Activated CD8-positive, alpha-beta memory T cell treated with anti-CD3 and anti-CD28 coated beads, Interleukin-2, amount 50 U/mL, for 48 hours (primary cell): Measurements from ENCODE around the gene WFIKKN1.

Source experiments
- DNase-seq: peaks from one replicate; pipeline ENCODE4 v3.0.0-alpha.2; 2020

The WFIKKN1 gene

DNA sequence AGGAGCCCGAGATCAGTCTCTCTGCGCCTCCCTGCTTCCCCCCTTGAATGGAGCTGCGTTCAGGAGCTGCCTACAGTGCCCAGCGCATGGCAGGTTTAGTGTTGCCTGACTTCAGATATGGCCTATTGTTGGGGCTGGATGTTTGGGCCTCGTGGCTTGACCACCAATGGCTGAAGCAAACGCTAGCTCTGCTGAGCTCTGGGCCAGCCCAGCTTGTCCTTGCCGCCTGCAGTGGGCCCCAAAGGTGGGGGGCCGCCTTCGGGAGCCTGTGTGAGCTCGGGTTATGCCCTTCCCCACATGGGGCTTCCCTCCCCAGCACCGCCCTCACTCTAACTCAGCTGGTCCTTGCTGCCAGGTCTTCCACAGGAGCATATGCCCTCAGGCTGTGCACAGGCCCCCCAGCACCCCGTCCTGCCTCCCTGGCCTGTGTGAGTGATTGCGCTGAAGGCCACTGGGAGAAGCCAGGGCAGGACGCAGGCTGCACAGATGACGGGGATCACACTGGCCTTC is 7.3 kb downstream of the WFIKKN1 start:
- DNase-seq: no peak

DNA sequence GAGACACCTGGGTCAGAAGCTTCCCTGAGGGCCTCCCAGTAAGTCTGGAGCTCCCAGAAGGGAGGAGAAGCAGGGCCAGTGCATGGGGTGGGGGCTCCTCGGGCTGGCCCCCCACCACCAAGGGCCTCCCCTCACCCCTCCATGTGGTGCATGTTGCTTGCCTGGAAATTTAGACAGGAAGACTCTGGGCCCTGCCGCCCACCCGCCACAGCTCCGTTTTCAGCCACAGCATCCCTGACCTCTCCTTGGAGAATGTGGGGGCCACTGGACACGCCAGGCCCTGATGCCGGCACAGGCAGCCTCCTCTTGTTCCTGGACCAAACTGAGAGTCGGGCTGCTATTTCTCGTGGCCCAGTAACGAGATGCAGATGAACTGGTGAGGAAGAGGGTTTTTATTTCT is 8.1 kb downstream of the WFIKKN1 start:
- no peak for DNase-seq

DNA sequence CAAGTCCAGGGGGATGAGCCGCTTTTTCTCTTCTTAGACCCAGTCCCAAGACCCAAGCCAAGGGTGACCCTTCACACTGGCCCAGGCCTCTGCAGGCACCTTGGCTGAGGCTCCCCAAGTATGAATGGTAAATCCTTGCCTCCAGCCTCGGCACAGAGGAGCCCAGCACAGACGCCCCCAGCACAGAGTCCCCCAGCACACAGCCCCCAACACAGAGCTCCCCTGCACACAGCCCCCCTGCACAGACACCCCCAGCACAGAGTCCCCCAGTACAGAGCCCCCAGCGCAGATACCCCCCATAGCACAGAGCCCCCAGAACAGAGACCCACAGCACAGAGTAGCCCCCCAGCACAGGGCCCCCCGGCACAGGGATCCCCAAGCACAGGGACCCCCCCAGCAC is 9.8 kb downstream of the WFIKKN1 start:
- DNase-seq: no peak

DNA sequence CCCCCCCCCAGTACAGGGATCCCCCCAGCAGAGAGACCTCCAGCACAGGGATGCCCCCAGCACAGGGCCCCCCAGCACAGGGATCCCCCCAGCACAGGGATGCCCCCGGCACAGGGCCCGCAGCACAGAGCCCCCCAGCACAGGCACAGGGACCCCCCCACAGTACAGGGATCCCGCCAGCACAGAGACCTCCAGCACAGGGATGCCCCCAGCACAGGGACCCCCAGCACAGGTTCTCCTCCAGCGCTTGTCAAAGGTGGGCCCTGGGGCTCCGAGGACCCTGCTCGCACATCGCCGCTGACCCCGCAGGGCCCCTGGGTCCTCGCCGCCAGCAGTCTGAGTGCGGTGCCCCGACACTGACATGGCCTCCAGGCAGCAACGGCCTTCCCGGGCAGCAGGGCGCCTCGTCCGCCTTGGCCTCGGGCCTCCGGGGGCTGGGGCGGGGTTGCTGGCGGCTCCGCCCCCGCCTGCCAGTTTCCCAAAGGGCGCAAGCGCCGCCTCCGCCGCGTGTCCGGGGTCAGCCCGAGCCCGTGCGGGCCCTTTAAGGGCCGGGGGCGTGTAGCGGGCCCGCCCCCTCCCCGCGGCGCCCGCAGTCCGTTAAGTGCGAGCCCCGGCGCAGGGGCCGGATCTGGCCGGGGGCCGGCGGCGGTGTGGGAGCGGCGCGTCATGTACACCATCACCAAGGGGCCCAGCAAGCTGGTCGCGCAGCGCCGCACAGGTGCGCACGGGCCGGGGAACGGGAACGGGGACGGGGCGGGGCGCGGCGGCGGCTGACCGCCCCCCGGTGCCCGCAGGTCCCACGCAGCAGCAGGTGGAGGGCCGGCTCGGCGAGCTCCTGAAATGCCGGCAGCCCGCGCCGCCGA is 10.8 kb downstream of the WFIKKN1 start, which contains the start of gene MCRIP2:
MCRIP2 (plus strand) TSS at position 503 of the 863 bp plus-strand sequence; CDS start at position 667, 164 bp downstream.
- peak; percentile 88 for DNase-seq

DNA sequence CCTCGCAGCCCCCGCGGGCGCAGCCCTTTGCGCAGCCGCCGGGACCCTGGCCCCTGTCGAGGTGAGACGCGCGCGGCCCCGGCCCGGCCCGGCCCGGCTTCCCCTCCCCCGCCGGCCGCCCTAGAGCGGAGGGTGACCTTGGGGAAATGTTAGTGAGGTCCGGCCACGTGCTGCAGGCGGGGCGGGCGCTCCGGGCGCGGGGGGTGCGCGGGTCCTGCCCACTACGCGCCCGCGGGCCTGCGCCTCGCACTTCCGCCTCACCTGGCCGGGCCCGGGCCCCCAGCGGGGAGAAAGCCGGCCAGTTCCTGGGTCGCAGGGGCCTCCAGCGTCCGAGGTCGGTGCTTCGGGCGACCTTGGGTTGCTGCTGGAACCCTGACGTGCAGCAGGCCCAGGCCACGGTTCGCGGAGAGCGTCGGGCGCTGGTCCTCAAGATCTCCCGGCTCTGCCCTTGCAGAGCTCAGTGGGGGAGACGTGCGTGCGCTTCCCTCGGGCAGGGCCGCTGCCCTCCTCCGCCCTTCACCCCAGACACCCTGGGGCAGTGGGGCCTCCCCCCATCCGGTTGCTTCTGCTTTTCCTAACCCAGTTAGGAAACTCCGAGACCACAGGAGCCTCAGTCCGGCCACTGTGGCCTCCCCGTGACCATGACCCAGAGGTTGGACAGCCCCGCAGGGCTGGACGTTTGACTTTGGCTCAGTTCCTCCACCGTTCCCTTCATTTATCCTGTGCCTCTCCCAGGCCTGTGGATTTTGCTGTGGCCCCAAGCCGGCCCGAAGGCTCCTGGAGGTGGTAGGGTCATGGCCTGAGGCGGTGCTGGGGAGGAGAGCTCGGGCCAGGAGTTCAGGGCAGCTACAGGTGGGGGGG is 11.6 kb downstream of the WFIKKN1 start:
- peak; percentile 71 for DNase-seq

DNA sequence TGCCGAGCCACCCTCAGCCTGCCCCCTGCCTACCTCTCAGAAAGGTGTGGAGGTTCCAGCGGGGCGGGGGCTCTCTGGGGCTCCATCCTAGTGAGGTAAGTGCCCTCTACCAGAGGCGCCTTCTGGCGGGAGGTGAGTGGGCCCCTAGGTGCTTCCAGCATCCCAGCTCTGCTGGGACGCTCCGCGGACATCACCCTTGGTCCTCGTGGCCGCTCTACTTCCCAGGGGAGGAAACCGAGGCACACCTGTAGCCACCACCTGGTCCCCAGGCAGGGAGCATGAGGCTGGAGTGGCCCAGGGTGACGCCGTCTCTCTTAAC is 12.2 kb downstream of the WFIKKN1 start:
- no peak for DNase-seq

DNA sequence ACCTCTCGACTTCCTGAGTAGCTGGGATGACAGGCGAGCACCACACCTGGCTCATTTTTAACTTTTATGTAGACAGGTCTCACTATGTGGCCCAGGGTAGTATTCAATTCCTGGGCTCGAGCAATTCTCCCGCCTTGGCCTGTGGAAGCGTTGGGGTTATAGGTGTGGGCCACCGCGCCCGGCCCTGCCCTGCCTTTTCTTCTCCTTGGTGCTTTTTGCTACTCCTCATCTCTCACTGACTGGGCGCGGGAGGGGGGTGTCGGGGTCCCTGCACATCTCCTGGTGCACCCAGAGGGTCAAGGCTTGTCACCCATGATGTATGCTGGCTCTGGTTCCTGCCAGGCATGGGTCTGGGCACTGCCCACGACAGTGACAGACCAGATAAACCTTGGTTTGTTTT is 13.8 kb downstream of the WFIKKN1 start:
- DNase-seq: no peak

DNA sequence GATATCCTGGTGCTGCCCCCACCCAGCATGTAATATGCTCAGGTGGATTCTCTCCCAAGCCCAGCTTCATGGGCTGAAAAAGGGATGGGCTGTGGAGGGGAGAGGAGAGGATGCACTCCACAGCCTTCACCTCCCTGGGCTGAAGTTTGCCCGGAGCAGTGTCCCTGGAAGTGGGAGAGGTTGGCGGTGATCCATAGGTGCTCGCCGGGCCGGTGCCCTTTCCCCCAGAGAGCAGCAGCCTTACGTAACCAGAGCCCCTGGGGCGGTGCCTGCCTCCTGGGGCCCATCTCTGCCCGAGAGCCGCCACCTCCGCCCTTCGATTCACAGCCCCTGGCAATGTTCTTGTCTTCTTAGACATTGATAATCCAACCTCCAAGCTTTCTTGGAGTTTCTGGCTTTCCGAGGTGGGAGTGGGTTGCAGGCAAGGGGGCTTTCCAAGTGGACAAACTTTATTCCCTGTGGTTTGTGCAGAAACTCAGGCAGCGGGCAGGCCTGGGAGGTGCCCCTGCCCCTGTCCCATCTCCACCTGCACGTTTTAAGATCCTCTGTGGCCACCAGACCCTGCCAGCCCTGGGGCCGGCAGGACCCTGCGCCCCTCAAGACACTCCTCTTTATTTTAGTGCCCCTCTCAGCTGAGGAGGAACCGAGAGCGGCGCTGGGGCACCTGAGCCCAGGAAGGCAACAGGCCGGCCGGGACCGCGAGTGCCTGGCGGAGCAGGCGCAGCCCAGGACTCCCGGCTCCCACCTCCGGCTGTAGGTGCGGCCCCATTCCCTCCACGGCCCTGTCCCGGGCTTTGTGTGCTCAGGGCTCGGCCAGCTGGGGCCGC is 15.3 kb downstream of the WFIKKN1 start:
- no peak for DNase-seq

DNA sequence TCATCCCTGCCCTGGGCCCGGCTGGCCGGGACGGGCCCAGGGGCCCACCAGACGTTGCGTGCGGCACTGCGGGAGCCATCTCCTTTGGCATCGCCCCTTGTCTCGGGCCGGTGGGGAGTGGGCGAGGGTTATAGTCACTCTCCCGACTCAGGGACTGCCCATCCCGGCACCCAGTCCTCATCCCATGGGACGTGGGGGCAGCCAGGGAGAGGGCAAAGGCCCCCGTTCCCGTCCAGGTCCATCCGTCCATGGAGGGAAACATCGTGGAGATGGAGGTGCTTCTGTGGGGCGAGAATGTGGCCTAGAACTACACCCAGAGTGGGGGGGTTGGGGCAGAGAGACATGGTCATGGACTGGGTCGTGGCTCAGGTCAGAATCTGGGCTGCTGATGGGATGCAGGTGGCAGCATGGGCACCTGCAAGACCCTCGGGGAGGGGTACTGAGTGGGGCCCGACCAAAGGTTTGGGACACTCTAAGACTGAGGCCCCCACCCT is 15.9 kb downstream of the WFIKKN1 start:
- DNase-seq: peak; percentile 53

DNA sequence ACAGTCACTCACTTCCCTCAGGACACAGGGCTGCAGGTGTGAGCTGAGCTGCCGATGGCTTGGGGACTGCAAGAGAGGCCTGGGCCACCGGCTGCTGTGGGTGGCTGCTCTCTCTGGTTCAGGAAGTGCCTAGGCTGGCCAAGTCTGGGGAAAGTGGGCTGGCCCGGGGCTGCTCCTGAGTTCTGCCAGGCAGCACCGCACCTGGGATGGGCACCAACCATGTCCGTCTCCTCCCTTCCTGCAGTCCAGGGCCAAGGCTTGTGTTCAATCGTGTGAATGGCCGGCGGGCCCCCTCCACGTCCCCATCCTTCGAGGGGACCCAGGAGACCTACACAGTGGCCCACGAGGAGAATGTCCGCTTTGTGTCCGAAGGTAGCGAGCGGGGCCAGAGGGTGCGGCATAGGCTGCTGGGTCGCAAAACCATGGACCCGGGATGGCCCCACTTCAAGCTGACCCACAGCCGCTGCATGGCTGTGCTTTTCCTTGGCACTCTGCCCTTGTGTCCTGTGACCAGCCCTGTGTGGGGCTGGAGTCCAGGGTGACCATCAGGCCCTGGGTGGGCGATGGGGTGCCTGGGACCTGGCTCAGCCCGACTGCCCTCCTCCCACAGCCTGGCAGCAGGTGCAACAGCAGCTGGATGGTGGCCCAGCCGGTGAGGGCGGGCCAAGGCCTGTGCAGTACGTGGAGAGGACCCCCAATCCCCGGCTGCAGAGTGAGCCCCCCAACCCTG is 16.6 kb downstream of the WFIKKN1 start:
- DNase-seq: no peak

DNA sequence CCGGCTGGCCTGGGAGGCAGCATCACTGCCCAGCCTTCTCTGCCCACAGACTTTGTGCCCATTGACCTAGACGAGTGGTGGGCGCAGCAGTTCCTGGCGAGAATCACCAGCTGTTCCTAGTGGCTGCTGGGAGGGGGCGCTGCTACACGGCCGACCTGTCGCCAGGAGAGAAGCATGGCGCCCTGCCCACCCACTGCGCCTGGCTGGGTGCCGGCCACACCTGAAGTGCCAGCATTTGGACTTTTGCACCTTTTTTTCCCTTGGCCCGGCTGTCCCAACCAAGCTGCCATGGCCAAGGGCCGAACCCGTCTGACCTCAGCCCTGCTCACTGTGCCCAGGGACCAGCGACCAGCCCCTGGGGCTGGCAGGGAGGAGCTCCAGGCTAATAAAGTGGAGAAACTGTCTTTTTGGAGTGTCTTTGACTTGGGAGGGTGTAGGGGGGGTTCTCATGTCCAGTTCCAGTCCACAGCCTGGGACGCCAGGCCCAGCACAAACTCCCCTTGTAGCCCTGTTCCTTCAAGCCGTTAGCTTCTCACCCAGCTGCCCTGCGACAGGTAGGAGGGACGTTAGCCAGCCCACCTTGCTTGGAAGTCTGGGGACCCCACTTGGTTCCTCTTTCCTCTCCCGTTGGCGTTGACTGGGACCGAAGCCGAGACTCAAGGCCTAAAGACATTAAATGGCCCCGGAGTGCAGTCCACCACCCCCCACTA is 17.4 kb downstream of the WFIKKN1 start:
- peak; percentile 82 for DNase-seq

DNA sequence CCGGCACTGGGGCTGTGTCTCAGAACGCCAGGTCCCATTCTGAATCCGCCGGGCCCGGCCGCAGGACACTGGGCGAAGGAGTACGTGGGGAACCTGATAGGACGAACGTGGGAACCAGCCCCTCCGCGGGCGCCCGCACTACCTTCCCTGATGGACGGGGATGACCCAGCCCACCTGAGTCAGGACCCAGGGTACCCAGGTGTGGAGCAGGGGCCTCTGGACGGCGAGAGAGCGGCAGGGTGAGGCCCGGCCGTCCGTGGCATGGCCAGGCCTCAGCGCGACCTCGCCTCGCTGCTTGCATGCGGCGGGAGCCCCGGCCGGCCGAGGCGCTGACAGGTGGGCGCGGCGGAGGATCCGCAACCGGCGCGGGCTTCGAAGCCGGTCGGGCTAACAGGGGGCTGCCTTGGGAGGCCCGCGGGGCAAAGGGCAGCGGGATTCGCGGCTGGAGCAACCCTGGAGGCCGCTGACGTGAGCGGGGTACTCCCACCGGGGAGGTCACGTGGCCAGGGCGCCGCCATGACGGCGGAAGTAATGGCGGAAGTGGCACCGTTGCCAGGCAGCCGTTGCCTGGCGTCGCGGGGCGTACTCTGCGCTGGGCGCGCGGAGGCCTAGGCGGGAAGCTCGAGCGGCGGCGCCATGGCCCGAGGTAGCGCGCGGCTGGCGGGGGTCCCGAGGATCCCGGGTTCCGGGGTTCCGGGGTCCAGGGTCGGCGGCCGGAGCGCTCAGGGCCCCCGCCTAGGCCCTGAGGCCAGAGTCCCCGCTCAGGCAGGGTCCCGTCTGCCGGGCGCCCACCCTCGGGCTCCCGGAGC is 18.2 kb downstream of the WFIKKN1 start, which contains the start of gene WDR90:
WDR90 (plus strand) TSS at position 585 of the 809 bp plus-strand sequence; CDS start at position 637, 52 bp downstream.
- DNase-seq: peak; percentile 96

DNA sequence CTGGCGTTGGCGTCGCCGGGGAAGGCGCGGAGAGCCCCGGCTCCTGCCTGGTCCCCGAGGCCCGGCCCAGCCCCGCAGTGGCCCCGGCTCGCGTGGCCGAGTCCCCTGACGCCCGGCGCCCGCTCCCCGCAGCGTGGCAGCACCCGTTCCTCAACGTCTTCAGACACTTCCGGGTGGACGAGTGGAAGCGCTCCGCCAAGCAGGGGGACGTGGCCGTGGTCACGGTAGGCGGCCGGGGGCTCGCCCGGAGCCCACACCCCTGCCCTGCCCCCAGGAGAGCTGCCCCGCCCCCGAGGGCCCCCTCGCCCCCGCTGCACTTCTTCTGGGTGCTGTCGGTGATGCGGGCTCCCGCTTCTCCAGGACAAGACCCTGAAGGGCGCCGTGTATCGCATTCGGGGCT is 18.8 kb downstream of the WFIKKN1 start:
- peak; percentile 68 for DNase-seq

DNA sequence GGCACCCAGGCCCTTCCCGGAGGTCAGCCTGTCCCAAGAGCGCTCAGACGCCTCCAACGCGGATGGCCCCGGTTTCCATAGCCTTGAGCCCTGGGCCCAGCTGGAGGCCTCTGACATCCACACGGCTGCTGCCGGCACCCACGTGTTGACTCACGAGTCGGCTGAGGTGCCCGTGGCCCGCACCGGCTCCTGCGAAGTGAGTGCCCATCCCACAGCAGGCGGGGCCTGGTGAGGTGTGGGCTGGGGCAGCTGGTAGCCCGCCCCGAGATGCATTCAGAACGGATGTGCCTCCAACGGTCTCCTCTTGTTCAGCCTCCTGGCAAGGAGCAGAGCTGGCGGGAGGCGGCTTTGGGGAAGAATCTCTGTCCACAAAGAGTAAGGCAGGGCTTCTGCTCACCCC is 21.1 kb downstream of the WFIKKN1 start:
- DNase-seq: no peak

DNA sequence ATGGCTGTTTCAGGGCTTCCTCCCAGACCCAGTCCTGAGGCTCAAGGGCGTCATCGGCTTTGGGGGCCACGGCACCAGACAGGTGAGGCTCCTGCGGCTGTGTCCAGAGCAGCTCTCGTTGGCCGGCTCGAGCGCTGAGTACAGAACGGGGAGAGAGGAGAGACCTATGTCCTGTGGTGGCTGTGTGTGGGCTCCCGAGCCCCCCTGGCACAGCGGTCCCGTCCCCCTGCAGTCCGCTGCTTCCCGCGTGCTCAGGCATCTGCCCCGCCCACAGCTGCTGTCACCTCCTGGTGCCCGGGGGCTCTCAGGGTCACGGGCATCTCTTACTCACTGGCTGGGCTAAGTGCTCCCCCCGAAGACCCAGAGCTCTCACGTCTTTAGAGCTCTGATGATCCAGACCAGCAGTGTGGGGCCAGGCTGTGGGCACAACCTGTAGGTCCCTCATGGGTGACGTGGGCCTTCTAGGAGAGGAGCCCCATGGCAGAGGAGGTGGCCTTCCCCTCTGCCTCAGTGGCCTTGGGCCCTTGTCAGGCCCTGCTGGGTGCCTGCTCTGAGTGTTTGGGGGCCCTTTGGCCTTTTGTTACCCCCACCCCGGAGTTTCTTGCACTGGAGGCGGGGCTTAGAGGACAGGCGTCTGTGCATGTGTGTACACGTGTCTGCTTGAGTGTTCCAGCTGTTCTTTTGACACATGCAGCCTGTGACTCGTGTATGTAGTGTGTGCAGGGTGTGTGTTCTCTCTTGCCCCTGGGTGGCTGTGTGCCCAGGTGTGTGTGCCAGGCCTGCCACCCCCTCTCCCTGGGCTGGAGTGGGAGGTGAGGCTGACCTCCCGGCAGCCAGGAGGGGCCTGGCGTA is 21.9 kb downstream of the WFIKKN1 start:
- DNase-seq: no peak

DNA sequence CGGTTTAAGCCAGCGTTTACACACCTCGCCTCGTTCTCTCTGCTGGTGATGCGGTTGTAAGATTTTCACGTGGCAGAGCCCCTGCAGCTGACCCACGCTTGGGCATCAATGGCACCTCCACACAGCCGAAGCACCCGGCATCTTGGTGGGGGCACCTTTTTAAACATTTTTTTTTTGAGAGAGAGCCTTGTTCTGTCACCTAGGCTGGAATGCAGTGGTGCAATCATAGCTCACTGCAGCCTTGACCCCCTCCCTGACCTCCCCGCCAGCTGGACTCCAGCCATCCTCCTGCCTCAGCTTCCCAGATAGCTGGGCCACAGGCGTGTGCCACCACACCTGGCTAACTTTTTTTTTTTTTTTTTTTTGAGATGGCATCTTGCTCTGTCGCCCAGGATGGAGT is 23.2 kb downstream of the WFIKKN1 start:
- no peak for DNase-seq

DNA sequence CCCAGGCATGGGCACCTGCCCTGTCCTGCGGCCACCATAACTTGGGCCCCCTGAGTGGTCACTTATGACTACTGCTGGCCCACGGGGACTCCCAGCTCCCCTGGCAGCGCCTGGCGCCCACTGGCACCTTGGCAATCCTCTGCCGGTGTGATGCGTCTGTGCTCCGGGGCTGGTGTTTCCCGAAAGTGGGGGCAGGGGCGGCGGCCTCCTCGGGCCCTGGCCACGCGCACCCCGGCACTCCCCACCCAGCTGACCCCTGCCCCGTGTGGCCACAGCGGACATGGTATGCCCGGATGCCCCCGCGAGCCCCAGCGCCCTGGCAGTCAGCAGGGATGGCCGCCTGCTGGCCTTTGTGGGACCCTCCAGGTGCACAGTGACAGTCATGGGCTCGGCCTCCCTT is 26.7 kb downstream of the WFIKKN1 start:
- no peak for DNase-seq

DNA sequence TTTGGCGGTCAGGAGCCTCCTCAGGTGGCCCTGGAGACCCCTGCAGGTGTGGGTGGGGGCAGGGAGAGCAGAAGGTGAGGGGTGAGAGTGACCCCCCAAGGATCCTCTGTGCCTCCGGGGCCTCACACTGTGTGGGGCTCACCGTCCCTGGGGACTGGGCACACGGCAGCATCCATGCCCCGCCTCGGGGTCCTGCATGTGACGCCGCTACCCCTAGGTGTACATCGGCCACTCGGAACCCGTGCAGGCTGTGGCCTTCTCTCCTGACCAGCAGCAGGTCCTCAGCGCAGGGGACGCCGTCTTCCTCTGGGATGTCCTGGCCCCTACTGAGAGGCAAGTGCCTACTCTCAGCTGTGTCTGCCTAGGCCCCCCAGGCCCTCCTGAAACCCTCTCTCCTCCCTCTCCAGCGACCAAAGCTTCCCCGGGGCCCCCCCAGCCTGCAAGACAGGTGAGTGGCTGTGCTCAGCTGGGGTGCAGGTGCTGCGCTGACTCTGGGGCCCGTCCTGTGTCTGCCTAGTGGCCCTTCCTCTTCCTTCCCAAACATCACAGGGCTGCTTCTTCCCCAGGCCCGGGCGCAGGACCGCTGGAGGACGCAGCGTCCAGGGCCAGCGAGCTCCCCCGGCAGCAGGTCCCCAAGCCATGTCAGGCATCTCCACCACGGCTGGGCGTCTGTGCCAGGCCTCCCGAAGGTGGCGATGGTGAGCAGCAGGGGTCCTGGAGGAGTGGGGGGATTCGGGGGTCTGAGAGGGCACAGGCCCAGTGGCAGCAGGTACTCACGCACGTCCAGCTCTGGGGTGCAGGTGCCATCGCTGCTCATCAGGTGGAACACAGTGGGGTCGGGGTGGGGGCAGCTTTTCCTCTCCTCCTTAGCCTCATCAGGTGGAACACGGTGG is 28.1 kb downstream of the WFIKKN1 start:
- DNase-seq: peak; percentile 52
